ENCODE data around the gene DENND10.
"Not testable (repeated sequence)": the region's sequence is repeated elsewhere in the genome, so short reads cannot be mapped to it uniquely, and the experiment has no call there.

DENND10 gene

GRCh38 chr10:119103903-119104653 is at the start of gene DENND10:
DENND10 (plus strand) TSS chr10:119104113; CDS start chr10:119104143, 30 bp downstream.
- in situ Hi-C loops (cut with MboI; ENCODE audit: low sequenced_read_pairs): no loop called here

GRCh38 chr10:119055472-119055871 is 48.4 kb upstream of the DENND10 start:
- in situ Hi-C loops (cut with MboI; ENCODE audit: low sequenced_read_pairs): no loop called here

GRCh38 chr10:119058010-119058409 is 45.9 kb upstream of the DENND10 start:
- in situ Hi-C loops (cut with MboI; ENCODE audit: low sequenced_read_pairs): no loop called here

DNA sequence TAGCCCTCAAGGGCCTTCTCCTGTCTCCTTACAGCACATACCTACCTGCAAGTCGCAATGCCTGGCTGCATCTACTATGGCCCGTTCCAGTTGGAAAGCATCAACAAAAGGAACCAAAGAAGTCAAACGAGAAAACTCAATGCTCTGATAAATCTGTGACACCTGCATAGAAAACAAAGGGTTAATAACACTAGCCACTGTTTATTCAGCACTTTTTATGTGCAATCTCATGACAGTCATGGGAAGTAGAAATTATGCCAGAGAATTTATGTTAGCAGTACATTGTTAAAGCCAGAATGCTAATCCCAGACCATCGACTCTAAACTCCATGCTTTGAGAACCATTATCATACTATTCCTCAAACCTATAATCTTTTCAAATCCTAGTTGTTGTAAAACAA is 44.4 kb upstream of the DENND10 start:
- in situ Hi-C loops (cut with MboI; ENCODE audit: low sequenced_read_pairs): no loop called here

DNA sequence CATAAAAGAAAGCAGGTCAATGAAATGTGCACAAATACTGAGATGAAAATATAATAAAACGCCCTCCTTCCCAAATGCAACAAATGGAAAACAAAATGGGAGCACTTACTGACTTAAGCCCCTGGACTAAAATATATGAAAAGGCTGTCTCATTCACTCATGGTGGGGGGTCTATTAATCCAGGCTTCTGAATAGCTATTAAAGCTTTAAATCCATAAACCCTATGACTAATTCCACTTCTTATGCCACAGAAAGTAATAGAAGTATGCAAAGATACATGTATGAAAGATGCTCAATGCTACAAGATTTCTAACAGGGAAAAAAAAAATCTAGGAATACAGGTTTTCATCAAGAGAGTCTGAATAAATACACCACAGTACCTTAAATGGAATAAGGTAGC is 43.8 kb upstream of the DENND10 start:
- in situ Hi-C loops (cut with MboI; ENCODE audit: low sequenced_read_pairs): no loop called here

DNA sequence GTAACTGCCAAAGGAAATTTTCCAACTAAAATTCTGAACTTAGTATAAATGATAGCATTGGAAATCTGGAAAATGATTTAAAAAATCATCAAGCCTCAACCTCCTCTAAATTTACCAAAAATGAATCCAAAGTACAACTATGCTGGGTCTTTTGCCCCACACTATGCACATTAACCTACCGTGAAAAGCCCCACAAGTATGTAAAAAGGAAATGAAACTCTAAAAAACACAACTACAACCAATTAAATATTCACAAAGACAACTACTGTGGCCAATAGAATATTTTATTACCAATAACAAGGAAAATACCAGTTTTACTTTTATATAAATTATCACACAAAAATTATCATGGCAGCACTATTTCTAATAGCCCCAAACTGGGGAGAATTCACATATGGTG is 42.6 kb upstream of the DENND10 start:
- in situ Hi-C loops (cut with MboI; ENCODE audit: low sequenced_read_pairs): no loop called here

GRCh38 chr10:119061926-119062325 is 42.0 kb upstream of the DENND10 start:
- in situ Hi-C loops (cut with MboI; ENCODE audit: low sequenced_read_pairs): no loop called here

DNA sequence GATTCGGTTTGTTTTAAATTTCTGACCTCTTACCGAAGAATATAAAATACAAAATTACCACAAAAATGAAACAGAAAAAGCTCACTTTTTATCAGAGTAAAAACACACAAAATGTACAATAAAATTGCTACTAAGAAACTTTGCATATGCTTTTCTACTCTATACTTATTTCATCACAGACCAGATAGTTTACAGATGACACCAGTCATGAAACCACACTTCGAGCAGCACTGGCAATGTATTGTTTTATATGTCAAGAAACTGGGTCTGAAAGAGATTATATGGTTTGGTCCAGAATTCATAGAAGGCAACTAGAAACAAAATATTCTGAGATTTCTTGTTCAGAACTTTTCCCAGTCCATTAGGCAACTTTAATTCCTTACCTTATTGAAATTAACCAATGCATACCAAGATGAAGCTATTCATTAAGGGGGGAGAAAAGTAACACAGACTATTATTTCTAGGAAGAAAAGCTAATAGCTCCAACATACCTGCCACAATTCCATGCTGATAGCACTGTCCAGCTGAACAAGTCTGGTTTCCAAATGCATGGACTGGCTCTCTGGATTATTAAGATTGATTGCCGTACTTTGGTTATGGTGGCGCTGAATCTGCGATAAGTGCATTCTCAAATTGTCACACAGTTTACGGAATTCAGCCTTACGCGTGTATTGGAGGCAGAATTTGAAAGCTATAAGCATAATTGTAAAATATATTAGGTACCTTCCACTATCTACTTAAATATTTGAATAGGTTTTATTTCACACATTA is 33.3 kb upstream of the DENND10 start:
- in situ Hi-C loops (cut with MboI; ENCODE audit: low sequenced_read_pairs): no loop called here

GRCh38 chr10:119073584-119073983 is 30.3 kb upstream of the DENND10 start:
- in situ Hi-C loops (cut with MboI; ENCODE audit: low sequenced_read_pairs): no loop called here

GRCh38 chr10:119078422-119079179 is 25.3 kb upstream of the DENND10 start:
- in situ Hi-C loops (cut with MboI; ENCODE audit: low sequenced_read_pairs): no loop called here

DNA sequence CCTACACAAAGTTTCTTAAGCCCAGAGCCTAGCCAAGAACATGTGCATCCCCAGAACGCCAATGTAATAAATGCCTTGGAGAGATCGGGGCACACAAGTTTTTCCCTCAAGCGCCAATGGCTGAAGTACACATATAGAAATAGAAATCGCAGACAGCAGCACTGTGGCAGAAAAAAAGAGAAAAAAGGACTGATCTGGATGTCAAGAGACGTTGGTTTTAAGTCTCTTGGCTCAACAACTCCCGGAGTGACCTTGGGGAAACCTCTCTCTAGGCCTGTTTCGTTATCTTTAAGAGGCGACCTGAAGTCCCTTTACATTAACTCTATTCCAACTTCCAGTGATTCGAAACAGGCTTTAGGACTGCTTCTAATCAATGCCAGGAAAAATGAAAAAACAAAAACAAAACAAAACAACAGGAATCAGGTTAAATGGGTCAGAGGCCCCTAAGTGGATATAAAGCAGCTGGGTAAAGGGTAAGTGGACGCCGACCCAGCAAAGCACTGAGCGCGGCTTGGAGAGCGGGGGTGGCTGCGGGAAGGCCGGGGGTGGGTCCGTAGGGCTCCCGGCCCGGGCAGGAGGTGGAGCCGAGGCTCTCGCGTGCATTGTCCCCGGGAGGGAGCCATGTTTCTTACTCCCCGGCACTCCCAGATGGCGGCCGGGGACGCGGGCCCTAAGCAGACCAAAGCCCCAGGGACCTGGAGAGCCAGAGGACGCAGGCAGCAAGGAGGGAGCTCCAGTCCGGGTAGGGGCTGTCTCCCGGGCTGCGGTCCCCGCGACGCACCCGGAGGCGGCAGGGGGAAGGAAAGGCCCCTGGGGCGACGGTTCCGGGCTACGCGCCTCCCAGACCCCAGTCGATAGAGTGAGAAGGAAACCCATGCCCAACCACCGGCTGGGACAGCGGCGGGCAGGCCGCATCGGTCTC is 24.1 kb upstream of the DENND10 start:
- in situ Hi-C loops (cut with MboI; ENCODE audit: low sequenced_read_pairs): no loop called here

- in situ Hi-C loops (cut with MboI; ENCODE audit: low sequenced_read_pairs): no loop called here
These were observed 23.2 kb upstream of the DENND10 start, which contains the start of gene EIF3A for GRCh38 chr10:119080521-119081259. EIF3A (minus strand) TSS chr10:119080817; CDS start chr10:119080676, 141 bp downstream.

DNA sequence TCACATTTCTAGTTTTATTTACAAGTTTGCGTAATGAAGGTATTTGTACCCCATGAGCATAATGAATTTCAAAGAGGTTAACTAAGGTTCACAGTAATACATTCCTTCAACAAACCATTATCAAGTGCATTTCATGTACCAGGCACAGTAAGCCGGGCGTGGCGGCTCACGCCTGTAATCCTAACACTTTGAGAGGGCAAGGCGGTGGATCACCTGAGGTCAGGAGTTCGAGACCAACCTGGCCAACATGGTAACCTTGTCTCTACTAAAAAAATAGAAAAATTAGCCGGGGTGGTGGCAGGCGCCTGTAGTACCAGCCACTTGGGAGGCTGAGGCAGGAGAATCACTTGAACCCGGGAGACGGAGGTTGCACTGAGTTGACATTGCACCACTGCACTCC is 19.0 kb upstream of the DENND10 start:
- in situ Hi-C loops (cut with MboI; ENCODE audit: low sequenced_read_pairs): no loop called here

DNA sequence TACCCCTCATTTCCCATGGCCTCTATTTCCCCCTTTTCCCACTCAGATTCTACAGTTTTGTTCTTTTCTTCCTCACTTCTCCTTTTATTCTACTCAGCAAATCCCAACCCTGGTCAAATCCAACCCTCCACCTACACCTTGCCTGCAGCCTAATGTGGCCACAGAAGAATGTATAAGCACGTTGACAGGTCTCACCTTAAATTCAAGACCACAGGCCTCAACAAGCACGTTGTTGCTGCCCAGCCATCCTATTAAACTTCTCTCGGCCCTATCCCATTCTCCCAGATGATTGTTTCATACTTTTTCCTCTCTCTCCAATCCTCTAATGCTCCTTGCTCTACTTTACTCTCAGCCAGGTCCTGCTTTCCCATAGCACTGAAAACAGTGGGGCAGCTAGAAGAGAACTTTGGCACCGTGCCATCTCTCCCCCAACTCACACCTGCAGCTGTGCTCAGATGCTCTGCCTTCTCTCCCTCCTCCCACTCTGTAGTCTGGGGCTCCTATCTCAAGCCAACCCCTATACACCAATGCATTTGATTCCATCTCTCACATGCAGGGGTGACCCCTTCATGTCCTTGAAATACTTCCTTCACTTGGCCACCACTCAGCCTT is 16.5 kb upstream of the DENND10 start:
- in situ Hi-C loops (cut with MboI; ENCODE audit: low sequenced_read_pairs): no loop called here

GRCh38 chr10:119090026-119090795 is 13.7 kb upstream of the DENND10 start:
- in situ Hi-C loops (cut with MboI; ENCODE audit: low sequenced_read_pairs): no loop called here

- in situ Hi-C loops (cut with MboI; ENCODE audit: low sequenced_read_pairs): no loop called here
These were observed 12.9 kb upstream of the DENND10 start for GRCh38 chr10:119090968-119091367.

- in situ Hi-C loops (cut with MboI; ENCODE audit: low sequenced_read_pairs): no loop called here
These were observed 8.3 kb upstream of the DENND10 start for GRCh38 chr10:119095640-119096039.

DNA sequence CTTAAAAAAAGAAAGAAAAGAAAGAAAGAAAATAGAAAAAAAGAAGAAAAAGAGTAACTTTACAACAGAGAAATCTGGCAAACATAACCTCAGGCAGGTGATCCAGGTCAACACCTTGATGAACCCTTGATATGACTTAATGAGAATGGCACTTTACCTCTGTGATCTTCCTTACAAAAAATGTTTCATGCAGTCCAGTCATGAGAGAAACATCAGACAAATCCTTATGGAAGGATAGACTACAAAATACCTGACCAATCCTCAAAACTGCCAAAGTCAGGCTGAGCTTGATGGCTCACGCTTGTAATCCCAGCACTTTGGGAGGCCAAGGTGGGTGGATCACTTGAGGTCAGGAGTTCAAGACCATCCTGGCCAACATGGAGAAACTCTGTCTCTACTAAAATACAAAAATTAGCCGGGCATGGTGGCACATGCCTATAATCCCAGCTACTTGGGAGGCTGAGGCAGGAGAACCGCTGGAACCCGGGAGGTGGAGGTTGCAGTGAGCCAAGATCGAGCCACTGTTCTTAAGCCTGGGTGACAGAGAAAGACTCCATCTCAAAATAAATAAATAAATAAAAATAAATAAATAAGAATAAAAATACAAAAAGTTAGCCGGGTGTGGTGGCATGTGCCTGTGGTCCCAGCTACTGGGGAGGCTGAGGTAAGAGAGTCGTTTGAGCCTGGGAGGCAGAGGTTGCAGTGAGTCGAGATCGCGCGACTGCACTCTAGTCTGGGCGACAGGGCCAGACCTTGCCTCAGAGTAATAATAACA is 7.1 kb upstream of the DENND10 start:
- in situ Hi-C loops (cut with MboI; ENCODE audit: low sequenced_read_pairs): not testable (repeated sequence)

All from hTERT RPE-1 (cell line).